HG03103 (cell line): ENCODE measurements around the gene PDGFD.

Experiments used
- ATAC-seq: cut with Tn5 transposase; IDR thresholded peaks from one replicate; pipeline ENCODE4 v1.9.1; 2021; ENCODE audit warnings: low read depth; ENCODE audit not compliant: unreplicated experiment

PDGFD gene

DNA sequence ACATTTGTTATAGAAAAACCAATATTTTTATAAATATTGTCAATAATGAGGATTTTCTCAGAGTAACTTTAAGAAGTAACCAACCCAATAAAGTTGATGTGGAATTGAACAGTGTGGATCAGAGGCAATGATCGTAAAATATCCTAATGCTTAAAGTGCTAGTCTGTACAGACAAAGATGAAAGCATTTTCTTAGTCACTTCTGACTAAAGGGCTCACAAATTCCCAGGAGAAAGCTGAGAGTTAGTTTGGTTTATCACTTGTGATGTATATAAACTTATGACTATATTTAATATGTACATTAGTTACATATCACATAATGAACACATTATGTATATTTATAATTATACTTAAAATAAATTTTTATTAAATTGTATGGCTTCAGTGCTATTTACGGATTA lies 152.9 kb downstream of the PDGFD start:
- ATAC-seq = no peak

GRCh38 chr11:104009744-104010143 lies 154.2 kb downstream of the PDGFD start:
- no peak for ATAC-seq

DNA sequence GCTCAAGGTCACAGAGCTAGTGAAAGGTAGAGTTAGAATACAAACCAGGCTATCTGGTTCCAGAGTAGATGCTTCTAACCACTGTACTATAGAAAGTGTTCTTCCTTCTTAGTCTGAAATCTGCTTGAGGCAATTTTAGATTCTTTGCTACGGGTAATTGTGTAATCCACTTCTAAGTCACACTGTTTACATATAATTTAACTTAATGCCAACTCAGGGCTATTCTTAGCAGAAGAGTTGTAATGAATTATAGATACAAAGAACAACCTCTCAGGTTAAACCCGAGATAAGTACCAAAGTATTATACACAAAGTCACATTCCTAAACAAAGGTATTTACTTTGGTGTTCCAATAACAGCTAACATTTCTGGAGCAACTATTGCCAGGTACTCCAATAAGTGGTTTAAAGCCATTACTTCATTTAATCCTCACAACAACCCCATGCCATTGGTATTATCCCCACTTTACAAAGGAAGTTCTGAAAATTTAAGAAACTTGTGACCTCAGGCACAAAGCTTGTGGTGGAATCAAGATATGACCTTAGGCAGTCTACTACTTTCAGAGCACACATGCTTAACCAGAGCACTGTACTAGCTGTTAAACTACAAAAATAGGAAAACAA lies 158.6 kb downstream of the PDGFD start:
- no peak for ATAC-seq

GRCh38 chr11:104003491-104003890 lies 160.5 kb downstream of the PDGFD start:
- ATAC-seq = no peak

DNA sequence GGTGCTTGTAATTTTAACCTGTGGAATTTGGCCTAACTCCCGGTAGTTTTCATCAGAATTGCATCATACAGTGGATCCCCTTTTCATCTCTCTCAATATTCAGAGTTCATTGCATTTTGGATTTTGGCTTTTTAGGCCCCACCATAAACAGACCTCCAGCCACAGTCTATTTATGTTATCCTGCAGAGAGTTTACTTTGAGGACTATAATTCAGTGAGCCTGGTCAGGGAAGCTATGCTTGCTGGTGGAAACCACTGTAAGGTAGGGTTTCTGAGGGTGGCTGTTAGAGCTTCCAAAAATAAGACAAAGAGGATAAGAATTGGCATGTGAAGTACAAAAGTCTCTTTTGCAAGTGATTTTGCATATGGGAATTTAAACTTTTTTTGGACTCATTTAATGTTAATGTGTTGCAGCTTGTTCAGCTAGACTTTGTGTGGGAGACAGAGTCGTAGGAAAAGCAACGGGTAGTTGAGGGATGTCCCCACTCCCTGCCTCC lies 162.3 kb downstream of the PDGFD start:
- ATAC-seq = no peak

GRCh38 chr11:104000798-104001197 lies 163.1 kb downstream of the PDGFD start:
- no peak for ATAC-seq

- ATAC-seq = no peak
Measured at GRCh38 chr11:103998826-103999508, 165.0 kb downstream of the PDGFD start.

- peak; percentile 59 for ATAC-seq
Measured at GRCh38 chr11:103997082-103997481, 166.9 kb downstream of the PDGFD start.

- no peak for ATAC-seq
Measured at GRCh38 chr11:103995896-103996295, 168.1 kb downstream of the PDGFD start.

GRCh38 chr11:103994518-103994917 lies 169.4 kb downstream of the PDGFD start:
- no peak for ATAC-seq

GRCh38 chr11:103994094-103994493 lies 169.9 kb downstream of the PDGFD start:
- ATAC-seq = no peak

- no peak for ATAC-seq
Measured at GRCh38 chr11:103993507-103993906, 170.4 kb downstream of the PDGFD start.

DNA sequence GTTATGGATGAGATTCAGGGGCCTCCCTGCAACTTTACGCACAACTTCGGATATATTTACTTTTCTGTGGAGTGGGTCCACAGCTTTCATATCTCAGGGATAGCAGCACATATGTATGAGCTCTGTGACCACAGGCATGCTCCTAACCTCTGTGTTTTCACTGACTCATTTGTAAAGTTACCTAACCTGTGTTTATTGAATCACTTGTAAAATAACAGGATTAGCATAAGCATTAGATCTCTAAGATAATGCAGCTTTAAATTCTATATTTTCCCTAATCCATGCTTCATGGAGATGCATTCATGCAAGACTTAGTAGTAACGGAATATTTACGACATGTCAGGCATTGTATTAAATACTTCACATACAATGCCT lies 175.4 kb downstream of the PDGFD start:
- ATAC-seq = no peak

GRCh38 chr11:103987629-103988594 lies 176.0 kb downstream of the PDGFD start:
- no peak for ATAC-seq

DNA sequence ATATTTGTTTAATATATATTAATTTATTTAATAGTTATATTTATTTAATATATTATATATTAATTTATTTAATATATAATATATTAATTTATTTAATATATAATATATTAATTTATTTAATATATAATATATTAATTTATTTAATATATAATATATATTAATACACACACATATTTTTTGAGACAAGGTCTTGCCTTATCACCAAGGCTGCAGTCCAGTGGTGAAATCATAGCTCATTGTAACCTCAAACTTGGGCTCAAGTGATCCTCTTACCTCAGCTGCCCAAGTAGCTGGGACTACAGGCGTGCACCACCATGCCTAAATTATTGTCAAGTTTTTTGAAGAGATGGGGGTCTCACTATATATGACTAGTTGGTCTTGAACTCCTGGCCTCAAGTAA lies 178.9 kb downstream of the PDGFD start:
- no peak for ATAC-seq

DNA sequence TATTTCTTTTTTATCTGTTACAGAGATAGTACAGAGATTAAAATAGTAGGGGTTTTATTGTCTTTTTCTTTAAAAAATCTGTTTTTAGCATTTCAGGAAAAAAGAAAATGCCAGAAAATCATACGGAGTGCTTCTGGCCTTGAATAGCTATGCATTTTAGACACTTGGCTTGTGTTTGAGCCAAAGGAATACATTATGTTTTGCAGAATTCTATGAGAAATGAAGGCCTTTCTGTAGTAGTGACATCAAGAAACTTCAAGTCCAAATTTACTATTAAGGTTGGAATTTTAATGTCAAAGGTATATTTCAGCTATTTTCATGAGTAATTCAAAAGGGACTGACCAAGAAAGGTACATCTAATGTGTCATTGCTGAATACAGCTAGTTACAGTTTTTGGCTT lies 183.8 kb downstream of the PDGFD start:
- ATAC-seq = no peak

GRCh38 chr11:103978616-103979595 lies 185.0 kb downstream of the PDGFD start:
- ATAC-seq = no peak

- no peak for ATAC-seq
Measured at GRCh38 chr11:103972013-103972412, 191.9 kb downstream of the PDGFD start.

DNA sequence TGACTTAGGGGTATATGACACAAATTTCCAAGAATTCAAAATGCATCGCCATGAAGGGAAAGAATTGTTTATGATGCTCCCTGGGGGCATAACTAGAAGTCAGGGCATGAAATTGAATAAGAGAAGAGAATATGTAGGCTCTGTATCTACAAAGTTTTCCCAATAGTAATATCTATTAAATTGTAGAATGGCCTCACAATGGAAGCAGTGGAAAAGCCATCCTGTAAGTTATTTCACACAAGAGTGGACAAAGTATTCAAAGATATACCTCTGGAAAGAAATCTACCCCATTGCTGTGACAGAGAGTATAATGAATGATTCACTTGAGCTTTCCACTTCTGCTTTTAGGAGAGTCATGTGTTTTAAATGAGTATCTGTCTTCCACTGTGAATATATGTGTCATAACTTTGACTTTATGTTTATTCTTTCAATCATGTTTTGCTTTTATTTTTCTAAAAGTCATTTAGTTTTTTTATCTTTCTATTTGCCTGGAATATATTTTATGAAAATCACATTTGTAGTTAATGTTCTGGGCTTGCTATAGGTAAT lies 193.2 kb downstream of the PDGFD start:
- peak; percentile 78 for ATAC-seq

DNA sequence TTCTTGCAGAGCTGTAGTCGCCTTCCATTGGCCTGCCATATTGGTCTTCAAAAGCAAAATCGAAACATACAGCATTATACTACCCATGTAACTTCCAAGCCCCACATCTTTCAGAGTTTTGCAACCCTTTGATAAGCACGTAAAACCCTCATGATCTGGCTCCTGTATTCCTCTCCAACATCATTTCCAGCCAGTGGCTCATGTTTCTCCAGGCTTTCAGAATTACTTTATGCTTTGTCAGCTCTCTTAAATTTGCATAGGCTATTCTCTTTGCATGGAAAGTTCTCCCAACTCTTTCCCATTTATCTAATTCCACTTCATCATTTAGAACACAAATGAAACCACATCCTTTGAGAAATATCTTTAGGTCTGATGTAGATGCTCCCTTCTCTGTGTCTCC lies 195.3 kb downstream of the PDGFD start:
- ATAC-seq = no peak
